NCI-H345 (cell line): Measurements from ENCODE around the gene GDAP1L1.
"Not testable (repeated sequence)": the region's sequence is repeated elsewhere in the genome, so short reads cannot be mapped to it uniquely, and the experiment has no call there.

Source experiments
- DNase-seq: peaks from one replicate; lab custom pipeline; 2025; lab: John Stamatoyannopoulos, UW

The GDAP1L1 gene

GRCh38 chr20:44219791-44220190 is 27.3 kb upstream of the GDAP1L1 start:
- DNase-seq = no peak

- no peak for DNase-seq
Measured at GRCh38 chr20:44221368-44221954, 25.6 kb upstream of the GDAP1L1 start.

- no peak for DNase-seq
Measured at GRCh38 chr20:44222027-44222426, 25.1 kb upstream of the GDAP1L1 start.

GRCh38 chr20:44222633-44223368 is 24.3 kb upstream of the GDAP1L1 start:
- no peak for DNase-seq

- no peak for DNase-seq
Measured at GRCh38 chr20:44223721-44224120, 23.4 kb upstream of the GDAP1L1 start.

GRCh38 chr20:44224637-44225036 is 22.5 kb upstream of the GDAP1L1 start:
- no peak for DNase-seq

- no peak for DNase-seq
Measured at GRCh38 chr20:44228465-44229258, 18.4 kb upstream of the GDAP1L1 start.

GRCh38 chr20:44231193-44231592 is 15.9 kb upstream of the GDAP1L1 start:
- no peak for DNase-seq

- no peak for DNase-seq
Measured at GRCh38 chr20:44231713-44232468, 15.2 kb upstream of the GDAP1L1 start.

GRCh38 chr20:44232469-44232856 is 14.6 kb upstream of the GDAP1L1 start:
- DNase-seq = not testable (repeated sequence)

GRCh38 chr20:44233436-44234016 is 13.6 kb upstream of the GDAP1L1 start:
- DNase-seq = no peak

GRCh38 chr20:44234566-44235317 is 12.4 kb upstream of the GDAP1L1 start:
- DNase-seq = no peak

- DNase-seq = no peak
Measured at GRCh38 chr20:44235702-44236101, 11.4 kb upstream of the GDAP1L1 start.

GRCh38 chr20:44236840-44237239 is 10.3 kb upstream of the GDAP1L1 start:
- not testable (repeated sequence) for DNase-seq

GRCh38 chr20:44241796-44242195 is 5.3 kb upstream of the GDAP1L1 start:
- DNase-seq = no peak

GRCh38 chr20:44245977-44246376 is 1.1 kb upstream of the GDAP1L1 start:
- DNase-seq = no peak

- no peak for DNase-seq
Measured at GRCh38 chr20:44247586-44248409, 690 bp downstream of the GDAP1L1 start.

- no peak for DNase-seq
Measured at GRCh38 chr20:44248410-44248759, 1.3 kb downstream of the GDAP1L1 start.

- no peak for DNase-seq
Measured at GRCh38 chr20:44251284-44251683, 4.2 kb downstream of the GDAP1L1 start.

- DNase-seq = no peak
Measured at GRCh38 chr20:44253528-44253927, 6.4 kb downstream of the GDAP1L1 start.
